ENCODE measurements around the gene PARS2. TPM values are rescaled to one million over a fixed set of nuclear protein-coding genes. Genes with fewer than 3 reads are reported as not detected.

Gene PARS2
- total and polyA plus RNA-seq, 2 experiments from 2014 or later, result 5.9 to 13.6 TPM

GRCh38 chr1:54743416-54744226 is 20.7 kb downstream of the PARS2 start:
- TF ChIP-seq JUNB (IDR thresholded peaks at IDR 0.05; ENCODE audit: unreplicated experiment) (no peak), POLR2AphosphoS5 (IDR thresholded peaks at IDR 0.05; ENCODE audit: low read depth) (no peak), CREB1 (CRISPR knock-in tag; IDR thresholded peaks at IDR 0.05; ENCODE audit: low read depth) (no peak), ETS1 (IDR thresholded peaks at IDR 0.05) (no peak), STAT1 (IDR thresholded peaks at IDR 0.05; ENCODE audit: unreplicated experiment) (no peak), EZH2phosphoT487 (IDR thresholded peaks at IDR 0.05; ENCODE audit: unreplicated experiment) (no peak), CTCF (conservative IDR thresholded peaks at IDR 0.05; ENCODE audit: low read depth in 2 of 2) (no peak), NANOG (IDR thresholded peaks at IDR 0.05; ENCODE audit: borderline replicate concordance) (no peak), ZNF114 (CRISPR knock-in tag; IDR thresholded peaks at IDR 0.05) (no peak), ZNF331 (CRISPR knock-in tag; IDR thresholded peaks at IDR 0.05; ENCODE audit: low read depth) (no peak), EZH2 (IDR thresholded peaks at IDR 0.05; ENCODE audit: low read depth, unreplicated experiment) (no peak)
- TF ChIP-seq, protein P1, sequence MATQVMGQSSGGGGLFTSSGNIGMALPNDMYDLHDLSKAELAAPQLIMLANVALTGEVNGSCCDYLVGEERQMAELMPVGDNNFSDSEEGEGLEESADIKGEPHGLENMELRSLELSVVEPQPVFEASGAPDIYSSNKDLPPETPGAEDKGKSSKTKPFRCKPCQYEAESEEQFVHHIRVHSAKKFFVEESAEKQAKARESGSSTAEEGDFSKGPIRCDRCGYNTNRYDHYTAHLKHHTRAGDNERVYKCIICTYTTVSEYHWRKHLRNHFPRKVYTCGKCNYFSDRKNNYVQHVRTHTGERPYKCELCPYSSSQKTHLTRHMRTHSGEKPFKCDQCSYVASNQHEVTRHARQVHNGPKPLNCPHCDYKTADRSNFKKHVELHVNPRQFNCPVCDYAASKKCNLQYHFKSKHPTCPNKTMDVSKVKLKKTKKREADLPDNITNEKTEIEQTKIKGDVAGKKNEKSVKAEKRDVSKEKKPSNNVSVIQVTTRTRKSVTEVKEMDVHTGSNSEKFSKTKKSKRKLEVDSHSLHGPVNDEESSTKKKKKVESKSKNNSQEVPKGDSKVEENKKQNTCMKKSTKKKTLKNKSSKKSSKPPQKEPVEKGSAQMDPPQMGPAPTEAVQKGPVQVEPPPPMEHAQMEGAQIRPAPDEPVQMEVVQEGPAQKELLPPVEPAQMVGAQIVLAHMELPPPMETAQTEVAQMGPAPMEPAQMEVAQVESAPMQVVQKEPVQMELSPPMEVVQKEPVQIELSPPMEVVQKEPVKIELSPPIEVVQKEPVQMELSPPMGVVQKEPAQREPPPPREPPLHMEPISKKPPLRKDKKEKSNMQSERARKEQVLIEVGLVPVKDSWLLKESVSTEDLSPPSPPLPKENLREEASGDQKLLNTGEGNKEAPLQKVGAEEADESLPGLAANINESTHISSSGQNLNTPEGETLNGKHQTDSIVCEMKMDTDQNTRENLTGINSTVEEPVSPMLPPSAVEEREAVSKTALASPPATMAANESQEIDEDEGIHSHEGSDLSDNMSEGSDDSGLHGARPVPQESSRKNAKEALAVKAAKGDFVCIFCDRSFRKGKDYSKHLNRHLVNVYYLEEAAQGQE (IDR thresholded peaks at IDR 0.05; ENCODE audit: unreplicated experiment), result no peak
- TF ChIP-seq, protein P2, sequence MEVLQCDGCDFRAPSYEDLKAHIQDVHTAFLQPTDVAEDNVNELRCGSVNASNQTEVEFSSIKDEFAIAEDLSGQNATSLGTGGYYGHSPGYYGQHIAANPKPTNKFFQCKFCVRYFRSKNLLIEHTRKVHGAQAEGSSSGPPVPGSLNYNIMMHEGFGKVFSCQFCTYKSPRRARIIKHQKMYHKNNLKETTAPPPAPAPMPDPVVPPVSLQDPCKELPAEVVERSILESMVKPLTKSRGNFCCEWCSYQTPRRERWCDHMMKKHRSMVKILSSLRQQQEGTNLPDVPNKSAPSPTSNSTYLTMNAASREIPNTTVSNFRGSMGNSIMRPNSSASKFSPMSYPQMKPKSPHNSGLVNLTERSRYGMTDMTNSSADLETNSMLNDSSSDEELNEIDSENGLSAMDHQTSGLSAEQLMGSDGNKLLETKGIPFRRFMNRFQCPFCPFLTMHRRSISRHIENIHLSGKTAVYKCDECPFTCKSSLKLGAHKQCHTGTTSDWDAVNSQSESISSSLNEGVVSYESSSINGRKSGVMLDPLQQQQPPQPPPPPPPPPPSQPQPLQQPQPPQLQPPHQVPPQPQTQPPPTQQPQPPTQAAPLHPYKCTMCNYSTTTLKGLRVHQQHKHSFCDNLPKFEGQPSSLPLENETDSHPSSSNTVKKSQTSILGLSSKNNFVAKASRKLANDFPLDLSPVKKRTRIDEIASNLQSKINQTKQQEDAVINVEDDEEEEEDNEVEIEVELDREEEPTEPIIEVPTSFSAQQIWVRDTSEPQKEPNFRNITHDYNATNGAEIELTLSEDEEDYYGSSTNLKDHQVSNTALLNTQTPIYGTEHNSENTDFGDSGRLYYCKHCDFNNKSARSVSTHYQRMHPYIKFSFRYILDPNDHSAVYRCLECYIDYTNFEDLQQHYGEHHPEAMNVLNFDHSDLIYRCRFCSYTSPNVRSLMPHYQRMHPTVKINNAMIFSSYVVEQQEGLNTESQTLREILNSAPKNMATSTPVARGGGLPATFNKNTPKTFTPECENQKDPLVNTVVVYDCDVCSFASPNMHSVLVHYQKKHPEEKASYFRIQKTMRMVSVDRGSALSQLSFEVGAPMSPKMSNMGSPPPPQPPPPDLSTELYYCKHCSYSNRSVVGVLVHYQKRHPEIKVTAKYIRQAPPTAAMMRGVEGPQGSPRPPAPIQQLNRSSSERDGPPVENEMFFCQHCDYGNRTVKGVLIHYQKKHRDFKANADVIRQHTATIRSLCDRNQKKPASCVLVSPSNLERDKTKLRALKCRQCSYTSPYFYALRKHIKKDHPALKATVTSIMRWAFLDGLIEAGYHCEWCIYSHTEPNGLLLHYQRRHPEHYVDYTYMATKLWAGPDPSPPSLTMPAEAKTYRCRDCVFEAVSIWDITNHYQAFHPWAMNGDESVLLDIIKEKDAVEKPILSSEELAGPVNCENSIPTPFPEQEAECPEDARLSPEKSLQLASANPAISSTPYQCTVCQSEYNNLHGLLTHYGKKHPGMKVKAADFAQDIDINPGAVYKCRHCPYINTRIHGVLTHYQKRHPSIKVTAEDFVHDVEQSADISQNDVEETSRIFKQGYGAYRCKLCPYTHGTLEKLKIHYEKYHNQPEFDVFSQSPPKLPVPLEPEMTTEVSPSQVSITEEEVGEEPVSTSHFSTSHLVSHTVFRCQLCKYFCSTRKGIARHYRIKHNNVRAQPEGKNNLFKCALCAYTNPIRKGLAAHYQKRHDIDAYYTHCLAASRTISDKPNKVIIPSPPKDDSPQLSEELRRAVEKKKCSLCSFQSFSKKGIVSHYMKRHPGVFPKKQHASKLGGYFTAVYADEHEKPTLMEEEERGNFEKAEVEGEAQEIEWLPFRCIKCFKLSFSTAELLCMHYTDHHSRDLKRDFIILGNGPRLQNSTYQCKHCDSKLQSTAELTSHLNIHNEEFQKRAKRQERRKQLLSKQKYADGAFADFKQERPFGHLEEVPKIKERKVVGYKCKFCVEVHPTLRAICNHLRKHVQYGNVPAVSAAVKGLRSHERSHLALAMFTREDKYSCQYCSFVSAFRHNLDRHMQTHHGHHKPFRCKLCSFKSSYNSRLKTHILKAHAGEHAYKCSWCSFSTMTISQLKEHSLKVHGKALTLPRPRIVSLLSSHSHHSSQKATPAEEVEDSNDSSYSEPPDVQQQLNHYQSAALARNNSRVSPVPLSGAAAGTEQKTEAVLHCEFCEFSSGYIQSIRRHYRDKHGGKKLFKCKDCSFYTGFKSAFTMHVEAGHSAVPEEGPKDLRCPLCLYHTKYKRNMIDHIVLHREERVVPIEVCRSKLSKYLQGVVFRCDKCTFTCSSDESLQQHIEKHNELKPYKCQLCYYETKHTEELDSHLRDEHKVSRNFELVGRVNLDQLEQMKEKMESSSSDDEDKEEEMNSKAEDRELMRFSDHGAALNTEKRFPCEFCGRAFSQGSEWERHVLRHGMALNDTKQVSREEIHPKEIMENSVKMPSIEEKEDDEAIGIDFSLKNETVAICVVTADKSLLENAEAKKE (CRISPR knock-in tag; IDR thresholded peaks at IDR 0.05), result no peak
- no peaks in the 10 kb centered on the region for H3K27me3 ChIP-seq (ENCODE audit: insufficient read depth)
- H3K4me3 ChIP-seq, result no peak overlapping the region
- ATAC-seq (peak; percentile 52; the same call in 1 of the 3 replicates), DNase-seq (ENCODE audit: low spot score) (no peak)
- Mint-ChIP-seq H3K9me3 (peaks cover 2% of the 10 kb centered on the region; the same call in 1 of the 3 replicates), H3K36me3 (ENCODE audit: low read depth) (peaks cover 30% of the 10 kb centered on the region), H3K4me3 (no peak overlapping the region), H3K27me3 (ENCODE audit: insufficient read depth, low read depth, poor library complexity) (peaks cover 7% of the 10 kb centered on the region), H3K4me1 (peaks cover 2% of the 10 kb centered on the region; the same call in 2 of the 3 replicates), H3K27ac (no peak overlapping the region)
- H2AFZ ChIP-seq, result no peak overlapping the region
- no peaks in the 10 kb centered on the region for H3F3A ChIP-seq (replicated peaks; ENCODE audit: low read depth)
- H3K9me2 ChIP-seq (ENCODE audit: insufficient read depth), result no peaks in the 10 kb centered on the region
- no peaks in the 10 kb centered on the region; the same call in 1 of the 2 replicates for H4K20me1 ChIP-seq (replicated peaks; ENCODE audit: insufficient read depth)
- no peak overlapping the region for H3K27ac ChIP-seq (ENCODE audit: low read depth)
- peaks cover 5% of the 10 kb centered on the region for H3K36me3 ChIP-seq (ENCODE audit: insufficient read depth)
- H3K79me2 ChIP-seq (replicated peaks; ENCODE audit: insufficient read depth), result no peaks in the 10 kb centered on the region
- H3K4me2 ChIP-seq, result no peak overlapping the region
- no peaks in the 10 kb centered on the region for H3K4me1 ChIP-seq (ENCODE audit: insufficient read depth)

All from GM23338 (cell line).